Right renal pelvis (tissue), 4 donors: Measurements from ENCODE around the gene TRIM74. TPM values are rescaled to one million over a fixed set of nuclear protein-coding genes. Genes with fewer than 3 reads are reported as not detected.
"Not testable (repeated sequence)": the region's sequence is repeated elsewhere in the genome, so short reads cannot be mapped to it uniquely, and the experiment has no call there.

Experiments used
- DNase-seq, 4 donors: peaks; one replicate each; pipeline ENCODE4 v3.0.0-alpha.2; 2013; ENCODE audit warnings: low read depth in 4 of 4, low spot score in 3 of 4, missing footprints in 1 of 4
- polyA plus RNA-seq, 4 donors: library from polyadenylated mRNA; unstranded; fragments of 120-200 nt; gene quantifications; one replicate each; pipeline ENCODE4 v1.2.1, GENCODE V29; 2013; ENCODE audit not compliant: insufficient read length in 4 of 4

Gene TRIM74
- polyA plus RNA-seq, 4 donors: 0.57 to 1.3 (median 0.94) TPM

- DNase-seq: not testable (repeated sequence)
These were observed 8.5 kb downstream of the TRIM74 start for GRCh38 chr7:72960626-72961345.

GRCh38 chr7:72960029-72960428 lies 9.2 kb downstream of the TRIM74 start:
- not testable (repeated sequence) for DNase-seq

GRCh38 chr7:72954563-72955198 lies 14.6 kb downstream of the TRIM74 start:
- DNase-seq: not testable (repeated sequence)

GRCh38 chr7:72953901-72954562 lies 15.2 kb downstream of the TRIM74 start:
- not testable (repeated sequence) for DNase-seq

- not testable (repeated sequence) for DNase-seq
These were observed 18.8 kb downstream of the TRIM74 start for GRCh38 chr7:72950432-72950831.

GRCh38 chr7:72949686-72950085 lies 19.6 kb downstream of the TRIM74 start:
- not testable (repeated sequence) for DNase-seq

GRCh38 chr7:72949276-72949675 lies 20.0 kb downstream of the TRIM74 start:
- DNase-seq: not testable (repeated sequence)

- DNase-seq: not testable (repeated sequence)
These were observed 20.6 kb downstream of the TRIM74 start for GRCh38 chr7:72948714-72949113.

GRCh38 chr7:72946130-72946745 lies 23.0 kb downstream of the TRIM74 start:
- not testable (repeated sequence) for DNase-seq

- not testable (repeated sequence) for DNase-seq
These were observed 23.7 kb downstream of the TRIM74 start for GRCh38 chr7:72945597-72945996.

GRCh38 chr7:72944937-72945336 lies 24.3 kb downstream of the TRIM74 start:
- not testable (repeated sequence) for DNase-seq

- not testable (repeated sequence) for DNase-seq
These were observed 26.3 kb downstream of the TRIM74 start for GRCh38 chr7:72942956-72943355.

- not testable (repeated sequence) for DNase-seq
These were observed 27.1 kb downstream of the TRIM74 start for GRCh38 chr7:72942022-72942705.

- not testable (repeated sequence) for DNase-seq
These were observed 41.0 kb downstream of the TRIM74 start for GRCh38 chr7:72928216-72928615.

- not testable (repeated sequence) for DNase-seq
These were observed 41.5 kb downstream of the TRIM74 start for GRCh38 chr7:72927791-72928190.

- DNase-seq: no peak
These were observed 43.6 kb downstream of the TRIM74 start for GRCh38 chr7:72925546-72926120.

- DNase-seq: peak; percentile 71 to 87 (median 80)
These were observed 44.3 kb downstream of the TRIM74 start, which contains the start of gene POM121 for GRCh38 chr7:72924733-72925545. Gene POM121, plus strand, starts transcription at chr7:72925095. Its CDS starts 27 bp downstream, at chr7:72925122.

- DNase-seq: no peak
These were observed 44.9 kb downstream of the TRIM74 start for GRCh38 chr7:72924386-72924732.

- DNase-seq: no peak
These were observed 50.0 kb downstream of the TRIM74 start for GRCh38 chr7:72919256-72919775.
